WTC11 (cell line): ENCODE measurements around the gene SLC17A8. TPM values are rescaled to one million over a fixed set of nuclear protein-coding genes. Genes with fewer than 3 reads are reported as not detected.

Source experiments
- ATAC-seq: fragments of 200-7000 bp; cut with Tn5 transposase; 2 replicates; pipeline ENCODE4 v1.10.0; 2021; ENCODE audit warnings: mild to moderate bottlenecking, moderate library complexity
- CTCF ChIA-PET: fragments of 300-600 bp; sonication (Branson Sonifier 250); formaldehyde crosslinking; loops from one replicate; lab custom pipeline; 2021; ENCODE audit warnings: antibody characterized with exemption; lab: Charles Lee
- POLR2A ChIA-PET: fragments of 350-600 bp; sonication (Branson Sonifier 250); formaldehyde crosslinking; loops from one replicate; lab custom pipeline; 2021; ENCODE audit warnings: antibody characterized with exemption; lab: Charles Lee
- DNase-seq: peaks from one replicate; pipeline ENCODE4 v3.0.0; 2021; ENCODE audit warnings: low spot score
- H3K27ac Mint-ChIP-seq: 2 replicates; pipeline ENCODE4 v1.8.0; 2021; ENCODE audit warnings: mixed read lengths
- H3K27me3 Mint-ChIP-seq: 2 replicates; pipeline ENCODE4 v1.8.0; 2021; ENCODE audit warnings: low read depth, mild to moderate bottlenecking, moderate library complexity, mixed read lengths
- H3K36me3 Mint-ChIP-seq: 2 replicates; pipeline ENCODE4 v1.8.0; 2021; ENCODE audit warnings: mixed read lengths
- H3K4me1 Mint-ChIP-seq: 2 replicates; pipeline ENCODE4 v1.8.0; 2022; ENCODE audit warnings: mixed read lengths
- H3K4me3 Mint-ChIP-seq: 2 replicates; pipeline ENCODE4 v1.8.0; 2021; ENCODE audit warnings: mild to moderate bottlenecking, moderate library complexity, mixed read lengths
- H3K9me3 Mint-ChIP-seq: 2 replicates; pipeline ENCODE4 v1.8.0; 2021; ENCODE audit warnings: mixed read lengths
- AFF4 ChIP-seq: sonication (generic); formaldehyde crosslinking; IDR thresholded peaks from 2 replicates; pipeline ENCODE4 v1.8.1; 2023; ENCODE audit warnings: mild to moderate bottlenecking, missing genetic modification reagents, borderline replicate concordance
- AR ChIP-seq: fragments of 250-450 bp; sonication (Bioruptor Pico); IDR thresholded peaks from 2 replicates; pipeline ENCODE4 v1.9.0; 2021; ENCODE audit warnings: mild to moderate bottlenecking
- ATF2 ChIP-seq: sonication (generic); formaldehyde crosslinking; IDR thresholded peaks from 2 replicates; pipeline ENCODE4 v1.8.1; 2022; ENCODE audit warnings: low read depth, missing genetic modification reagents, borderline replicate concordance
- CREB1 ChIP-seq: sonication (generic); formaldehyde crosslinking; IDR thresholded peaks from 2 replicates; pipeline ENCODE4 v1.8.0; 2023; ENCODE audit warnings: mild to moderate bottlenecking, missing genetic modification reagents
- E2F1 ChIP-seq: sonication (generic); formaldehyde crosslinking; IDR thresholded peaks from 2 replicates; pipeline ENCODE4 v1.8.0; 2022; ENCODE audit warnings: mild to moderate bottlenecking, missing genetic modification reagents
- FOXP4 ChIP-seq: sonication (generic); formaldehyde crosslinking; IDR thresholded peaks from 2 replicates; pipeline ENCODE4 v1.8.0; 2022; ENCODE audit warnings: mild to moderate bottlenecking, missing genetic modification reagents
- GABPB1 ChIP-seq: sonication (generic); formaldehyde crosslinking; IDR thresholded peaks from 2 replicates; pipeline ENCODE4 v1.8.1; 2023; ENCODE audit warnings: mild to moderate bottlenecking, missing genetic modification reagents
- IRF2 ChIP-seq: sonication (generic); formaldehyde crosslinking; IDR thresholded peaks from 2 replicates; pipeline ENCODE4 v1.8.0; 2022; ENCODE audit warnings: low read depth, missing genetic modification reagents, borderline replicate concordance
- JUN ChIP-seq: sonication (generic); formaldehyde crosslinking; IDR thresholded peaks from 2 replicates; pipeline ENCODE4 v1.8.0; 2023; ENCODE audit warnings: mild to moderate bottlenecking, missing genetic modification reagents
- MLX ChIP-seq: sonication (generic); formaldehyde crosslinking; IDR thresholded peaks from 2 replicates; pipeline ENCODE4 v1.8.1; 2023; ENCODE audit warnings: mild to moderate bottlenecking, missing genetic modification reagents, moderate library complexity
- MXD4 ChIP-seq: fragments of 250-450 bp; sonication (Bioruptor Pico); IDR thresholded peaks from 2 replicates; pipeline ENCODE4 v1.8.0; 2021; ENCODE audit warnings: mild to moderate bottlenecking, moderate library complexity, borderline replicate concordance
- SMAD4 ChIP-seq: sonication (generic); formaldehyde crosslinking; IDR thresholded peaks from 2 replicates; pipeline ENCODE4 v1.8.0; 2022; ENCODE audit warnings: mild to moderate bottlenecking, missing genetic modification reagents
- TCF7 ChIP-seq: sonication (generic); formaldehyde crosslinking; IDR thresholded peaks from 2 replicates; pipeline ENCODE4 v1.8.0; 2022; ENCODE audit warnings: mild to moderate bottlenecking, low read depth, missing genetic modification reagents, moderate library complexity
- TEAD1 ChIP-seq: sonication (generic); formaldehyde crosslinking; IDR thresholded peaks from 2 replicates; pipeline ENCODE4 v1.8.0; 2022; ENCODE audit warnings: mild to moderate bottlenecking, missing genetic modification reagents
- USF1 ChIP-seq: sonication (generic); formaldehyde crosslinking; IDR thresholded peaks from 2 replicates; pipeline ENCODE4 v1.8.0; 2022; ENCODE audit warnings: mild to moderate bottlenecking, missing genetic modification reagents
- ZNF263 ChIP-seq: sonication (generic); formaldehyde crosslinking; IDR thresholded peaks from 2 replicates; pipeline ENCODE4 v1.8.1; 2022; ENCODE audit warnings: low read depth, mild to moderate bottlenecking, moderate library complexity, missing genetic modification reagents
- ZNF281 ChIP-seq: sonication (generic); formaldehyde crosslinking; IDR thresholded peaks from 2 replicates; pipeline ENCODE4 v1.8.0; 2023; ENCODE audit warnings: mild to moderate bottlenecking, missing genetic modification reagents
- ZNF671 ChIP-seq: fragments of 250-450 bp; sonication (Bioruptor Pico); IDR thresholded peaks from 2 replicates; pipeline ENCODE4 v1.8.0; 2021; ENCODE audit warnings: mild to moderate bottlenecking
- total RNA-seq: library from RNA; stranded (reverse); gene quantifications from 3 replicates; pipeline ENCODE4 v1.2.3, GENCODE V29; 2021

SLC17A8 gene
- total RNA-seq, 1 experiment from 2014 or later: 0.26 TPM

- H3K9me3 Mint-ChIP-seq: no peaks in the 10 kb centered on the region
- H3K36me3 Mint-ChIP-seq: no peaks in the 10 kb centered on the region
- no peak for ATAC-seq
- H3K4me3 Mint-ChIP-seq: no peak overlapping the region
- TF ChIP-seq FOXP4 (CRISPR knock-in tag) (no peak), TCF7 (no peak), AR (CRISPR knock-in tag) (no peak)
- TF ChIP-seq, all 79 proteins: peak for 0
- no peaks in the 10 kb centered on the region for H3K27me3 Mint-ChIP-seq
- POLR2A ChIA-PET: no interaction called here
- peaks cover 18% of the 10 kb centered on the region for H3K4me1 Mint-ChIP-seq
- H3K27ac Mint-ChIP-seq: no peak overlapping the region
- CTCF ChIA-PET: interaction anchor here (0.6 to 2.8 kb wide), 2 partner anchors 59 to 70 kb away, joined by 3 to 8 read pairs; no protein-coding TSS in a partner anchor
- no peak for DNase-seq
Measured at GRCh38 chr12:100463661-100464060, 106.8 kb downstream of the SLC17A8 start.

- Mint-ChIP-seq H3K36me3 (no peaks in the 10 kb centered on the region), H3K27me3 (no peaks in the 10 kb centered on the region), H3K27ac (no peak overlapping the region), H3K4me3 (no peak overlapping the region), H3K4me1 (peaks cover 18% of the 10 kb centered on the region), H3K9me3 (no peaks in the 10 kb centered on the region)
- ChIA-PET CTCF (interaction anchor here (2.8 kb wide), 1 partner anchor 59 kb away, joined by 8 read pairs; no protein-coding TSS in a partner anchor), POLR2A (no interaction called here)
- ATAC-seq (no peak), DNase-seq (no peak)
- TF ChIP-seq SMAD4 (CRISPR knock-in tag) (no peak), IRF2 (no peak), ATF2 (no peak), MLX (CRISPR knock-in tag) (no peak), ZNF281 (CRISPR knock-in tag) (no peak), USF1 (no peak), AFF4 (CRISPR knock-in tag) (no peak), TEAD1 (CRISPR knock-in tag) (no peak), MXD4 (CRISPR knock-in tag) (no peak), ZNF671 (CRISPR knock-in tag) (no peak), ZNF263 (CRISPR knock-in tag) (no peak), JUN (no peak), E2F1 (CRISPR knock-in tag) (no peak), CREB1 (no peak), GABPB1 (no peak)
Measured at GRCh38 chr12:100464529-100464928, 107.7 kb downstream of the SLC17A8 start.
